CD14-positive monocyte (primary cell): ENCODE measurements around the gene PHGDH. TPM values are rescaled to one million over a fixed set of nuclear protein-coding genes. Genes with fewer than 3 reads are reported as not detected.

Source experiments
- DNase-seq, 3 donors: peaks; one replicate each; pipeline ENCODE4 v3.0.0-alpha.2; 2011 to 2022
- H2AFZ ChIP-seq: 2 replicates; pipeline ENCODE4 v1.6.0; 2012; ENCODE audit warnings: mild to moderate bottlenecking, low read depth, low read length, inconsistent platforms; ENCODE audit not compliant: insufficient read depth, poor library complexity, severe bottlenecking
- H3K27ac ChIP-seq, 2 donors: 1 replicate in 1 of 2; 2 replicates in 1 of 2; pipeline ENCODE4 v1.5.1; 2012 to 2013; ENCODE audit warnings: low read length in 2 of 2, control low read depth in 1 of 2, inconsistent platforms in 1 of 2, low read depth in 1 of 2, mild to moderate bottlenecking in 1 of 2
- H3K27me3 ChIP-seq, 2 donors: one replicate each; pipeline versions ENCODE4 v1.6.0 to v1.6.1; 2011 to 2013; ENCODE audit warnings: low read length in 2 of 2; ENCODE audit not compliant: control insufficient read depth in 2 of 2, insufficient read depth in 2 of 2
- H3K36me3 ChIP-seq, 2 donors: replicated peaks in 1 of 2; 1 replicate in 1 of 2; 2 replicates in 1 of 2; pipeline versions ENCODE4 v1.5.1 to v1.6.1; 2012 to 2013; ENCODE audit warnings: low read length in 2 of 2, control low read depth in 1 of 2, inconsistent platforms in 1 of 2, mild to moderate bottlenecking in 1 of 2; ENCODE audit not compliant: insufficient read depth in 2 of 2, control insufficient read depth in 1 of 2
- H3K4me1 ChIP-seq, 2 donors: 1 replicate in 1 of 2; 2 replicates in 1 of 2; pipeline versions ENCODE4 v1.5.1 to v1.6.1; 2012 to 2013; ENCODE audit warnings: low read length in 2 of 2, control low read depth in 1 of 2, inconsistent platforms in 1 of 2, mild to moderate bottlenecking in 1 of 2, moderate library complexity in 1 of 2; ENCODE audit not compliant: insufficient read depth in 2 of 2, control insufficient read depth in 1 of 2
- H3K4me2 ChIP-seq: replicated peaks from 2 replicates; pipeline ENCODE3; 2012; ENCODE audit warnings: low read length, moderate library complexity, mild to moderate bottlenecking; ENCODE audit not compliant: poor library complexity, severe bottlenecking; ENCODE audit errors: extremely low read depth
- H3K4me3 ChIP-seq, 3 experiments: fragments of 200-600 bp in 1 of 3; sonication (generic) in 1 of 3; replicated peaks in 1 of 3; 1 replicate in 2 of 3; 2 replicates in 1 of 3; pipeline ENCODE4 v1.5.1; 2011 to 2013; ENCODE audit warnings: low read length in 3 of 3, mild to moderate bottlenecking in 3 of 3, control low read depth in 2 of 3, low read depth in 2 of 3, inconsistent platforms in 1 of 3, moderate library complexity in 1 of 3
- H3K79me2 ChIP-seq: 2 replicates; pipeline ENCODE4 v1.6.0; 2012; ENCODE audit warnings: mild to moderate bottlenecking, control low read depth, inconsistent platforms, low read length, moderate library complexity; ENCODE audit not compliant: insufficient read depth
- H3K9ac ChIP-seq: 2 replicates; pipeline ENCODE4 v1.6.0; 2017; ENCODE audit warnings: low read length, mild to moderate bottlenecking; ENCODE audit not compliant: insufficient read depth, poor library complexity, severe bottlenecking
- H3K9me3 ChIP-seq, 2 donors: replicated peaks in 1 of 2; 1 replicate in 1 of 2; 2 replicates in 1 of 2; pipeline versions ENCODE4 v1.5.1 to v1.6.1; 2012 to 2013; ENCODE audit warnings: low read length in 2 of 2, control low read depth in 1 of 2; ENCODE audit not compliant: control insufficient read depth in 1 of 2, insufficient read depth in 1 of 2
- H4K20me1 ChIP-seq: 2 replicates; pipeline ENCODE4 v1.6.0; 2012; ENCODE audit warnings: mild to moderate bottlenecking, low read length, control low read depth, moderate library complexity; ENCODE audit not compliant: insufficient read depth
- H3K27ac Mint-ChIP-seq, 7 donors: one replicate each; pipeline ENCODE4 v1.8.0; 2020; ENCODE audit warnings: mild to moderate bottlenecking in 7 of 7, mixed read lengths in 7 of 7, moderate library complexity in 6 of 7, inconsistent platforms in 2 of 7
- H3K27me3 Mint-ChIP-seq, 3 donors: one replicate each; pipeline ENCODE4 v1.8.0; 2021 to 2022; ENCODE audit warnings: low read depth in 3 of 3, mild to moderate bottlenecking in 3 of 3, mixed read lengths in 3 of 3, moderate library complexity in 3 of 3, inconsistent platforms in 1 of 3
- H3K36me3 Mint-ChIP-seq, 2 donors: one replicate each; pipeline ENCODE4 v1.8.0; 2020; ENCODE audit warnings: mixed read lengths in 2 of 2, inconsistent platforms in 1 of 2, mild to moderate bottlenecking in 1 of 2
- H3K4me1 Mint-ChIP-seq: one replicate; pipeline ENCODE4 v1.8.0; 2020; ENCODE audit warnings: mild to moderate bottlenecking, mixed read lengths
- H3K4me3 Mint-ChIP-seq, 2 donors: one replicate each; pipeline ENCODE4 v1.8.0; 2020; ENCODE audit warnings: mild to moderate bottlenecking in 2 of 2, mixed read lengths in 2 of 2, moderate library complexity in 1 of 2
- H3K9me3 Mint-ChIP-seq, 7 donors: one replicate each; pipeline ENCODE4 v1.8.0; 2020 to 2022; ENCODE audit warnings: mixed read lengths in 7 of 7, mild to moderate bottlenecking in 6 of 7, moderate library complexity in 6 of 7, inconsistent platforms in 2 of 7
- WGBS: methylation state at CpG from one replicate; pipeline ENCODE4 v1.1.5; 2013; ENCODE audit warnings: missing lambda C conversion rate; ENCODE audit not compliant: insufficient coverage; 5-methylcytosine and 5-hydroxymethylcytosine counted together
- intact Hi-C, 2 donors: fragments of 100-400 bp; cut with micrococcal nuclease; formaldehyde crosslinking; loops; one replicate each; pipeline versions ENCODE4 v1.15.0 to v1.15.1; 2023
- polyA plus RNA-seq, 3 donors: library from polyadenylated mRNA; depleted of rRNA in 1 of 3; unstranded in 2 of 3; stranded (reverse) in 1 of 3; fragments of 300-500 nt in 2 of 3; fragments of >200 nt in 1 of 3; fragmentation: Illumina TruSeq in 2 of 3; gene quantifications; 1 replicate in 2 of 3; 2 replicates in 1 of 3; pipeline ENCODE4 v1.2.3, GENCODE V29; 2012 to 2021
- TF ChIP-seq, protein P1 (sequence below): fragments of 200-600 bp; IDR thresholded peaks from one replicate; pipeline ENCODE4 v1.8.0; 2022; ENCODE audit warnings: antibody characterized with exemption, mild to moderate bottlenecking

Gene PHGDH
- polyA plus RNA-seq, 3 donors, result 0.09 to 0.44 (median 0.20) TPM

DNA sequence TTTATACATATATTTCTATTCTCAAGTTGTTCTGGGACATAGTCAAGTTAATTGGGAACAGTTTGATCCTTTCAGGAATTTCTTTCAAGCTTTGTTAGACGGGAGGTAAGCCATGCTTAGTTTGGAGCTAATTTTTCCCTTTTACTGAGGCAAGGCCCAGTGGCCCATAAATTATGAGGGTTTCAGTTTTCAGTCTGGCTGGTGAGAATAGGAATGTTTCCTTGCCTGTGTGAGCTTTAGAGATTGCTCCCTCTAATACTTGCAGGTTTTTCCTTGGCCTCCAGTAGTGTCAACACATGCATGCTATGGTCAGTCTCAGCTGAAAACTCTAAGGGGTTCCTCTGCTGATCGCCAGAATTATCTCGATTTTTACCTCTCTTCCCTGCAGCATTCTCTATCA is 14.1 kb upstream of the PHGDH start:
- DNase-seq, result no peak
- WGBS, result 86% methylated on average over 3 of the region's 3 CpGs
- Histone ChIP-seq H4K20me1 (no peaks in the 10 kb centered on the region), H3K4me2 (no peak overlapping the region), H3K4me1 (no peaks in the 10 kb centered on the region), H3K9me3 (peaks cover 9 to 24% of the 10 kb centered on the region in 2 donors), H3K9ac (no peak overlapping the region), H3K36me3 (no peaks in the 10 kb centered on the region), H3K27ac (no peak overlapping the region), H3K4me3 (no peak overlapping the region), H3K27me3 (no peaks in the 10 kb centered on the region), H2AFZ (no peak overlapping the region), H3K79me2 (no peaks in the 10 kb centered on the region)
- H3K4me3 Mint-ChIP-seq, result no peak overlapping the region
- H3K36me3 Mint-ChIP-seq, result peaks cover 0 to 2% of the 10 kb centered on the region in 2 donors
- H3K9me3 Mint-ChIP-seq, result peaks cover 22 to 32% (median 26%) of the 10 kb centered on the region in 7 donors
- peaks cover 5% of the 10 kb centered on the region for H3K4me1 Mint-ChIP-seq
- H3K27me3 Mint-ChIP-seq, result peaks cover 3 to 5% (median 3%) of the 10 kb centered on the region in 3 donors
- intact Hi-C loops, result no loop called here
- H3K27ac Mint-ChIP-seq, result no peak overlapping the region
- TF ChIP-seq, protein P1, sequence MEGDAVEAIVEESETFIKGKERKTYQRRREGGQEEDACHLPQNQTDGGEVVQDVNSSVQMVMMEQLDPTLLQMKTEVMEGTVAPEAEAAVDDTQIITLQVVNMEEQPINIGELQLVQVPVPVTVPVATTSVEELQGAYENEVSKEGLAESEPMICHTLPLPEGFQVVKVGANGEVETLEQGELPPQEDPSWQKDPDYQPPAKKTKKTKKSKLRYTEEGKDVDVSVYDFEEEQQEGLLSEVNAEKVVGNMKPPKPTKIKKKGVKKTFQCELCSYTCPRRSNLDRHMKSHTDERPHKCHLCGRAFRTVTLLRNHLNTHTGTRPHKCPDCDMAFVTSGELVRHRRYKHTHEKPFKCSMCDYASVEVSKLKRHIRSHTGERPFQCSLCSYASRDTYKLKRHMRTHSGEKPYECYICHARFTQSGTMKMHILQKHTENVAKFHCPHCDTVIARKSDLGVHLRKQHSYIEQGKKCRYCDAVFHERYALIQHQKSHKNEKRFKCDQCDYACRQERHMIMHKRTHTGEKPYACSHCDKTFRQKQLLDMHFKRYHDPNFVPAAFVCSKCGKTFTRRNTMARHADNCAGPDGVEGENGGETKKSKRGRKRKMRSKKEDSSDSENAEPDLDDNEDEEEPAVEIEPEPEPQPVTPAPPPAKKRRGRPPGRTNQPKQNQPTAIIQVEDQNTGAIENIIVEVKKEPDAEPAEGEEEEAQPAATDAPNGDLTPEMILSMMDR, result no peak

DNA sequence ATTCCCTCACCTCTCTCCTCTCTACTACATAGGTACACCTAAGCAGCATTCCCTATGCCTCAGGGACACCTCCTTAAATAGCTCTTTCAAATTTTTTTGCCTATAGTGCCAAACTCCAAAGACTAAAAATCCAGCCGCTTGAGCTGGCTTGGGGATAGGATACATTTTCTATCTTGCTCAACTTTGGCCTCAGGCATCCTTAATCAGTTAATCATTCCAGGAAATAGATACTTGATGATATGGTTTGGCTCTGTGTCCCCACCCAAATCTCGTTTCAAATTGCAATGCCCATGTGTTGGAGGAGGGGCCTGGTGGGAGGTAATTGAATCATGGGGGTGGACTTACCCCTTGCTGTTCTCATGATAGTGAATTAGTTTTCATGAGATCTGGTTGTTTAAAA is 11.4 kb upstream of the PHGDH start:
- no peaks in the 10 kb centered on the region for H4K20me1 ChIP-seq
- intact Hi-C loops, result no loop called here
- H3K36me3 ChIP-seq, result no peaks in the 10 kb centered on the region
- H3K4me1 Mint-ChIP-seq, result peaks cover 9% of the 10 kb centered on the region
- peaks cover 2 to 3% (median 2%) of the 10 kb centered on the region in 3 donors for H3K27me3 Mint-ChIP-seq
- H3K9me3 Mint-ChIP-seq, result peaks cover 22 to 30% (median 27%) of the 10 kb centered on the region in 7 donors
- H3K27me3 ChIP-seq, result no peaks in the 10 kb centered on the region
- H2AFZ ChIP-seq, result no peak overlapping the region
- no peak overlapping the region for H3K4me2 ChIP-seq
- no peak overlapping the region for H3K4me3 Mint-ChIP-seq
- H3K9me3 ChIP-seq, result peaks cover 9 to 24% of the 10 kb centered on the region in 2 donors
- H3K9ac ChIP-seq, result no peak overlapping the region
- TF ChIP-seq, protein P1, result no peak
- no peaks in the 10 kb centered on the region for H3K79me2 ChIP-seq
- DNase-seq, result no peak
- no peak overlapping the region for H3K27ac ChIP-seq
- H3K4me3 ChIP-seq, result no peak overlapping the region
- H3K36me3 Mint-ChIP-seq, result peaks cover 0 to 2% of the 10 kb centered on the region in 2 donors
- WGBS, result 40% methylated on average over 1 of the region's 2 CpGs
- H3K27ac Mint-ChIP-seq, result no peak overlapping the region
- H3K4me1 ChIP-seq, result no peaks in the 10 kb centered on the region
